Fibroblast of peridontal ligament (primary cell): Measurements from ENCODE around the gene GAS7.

Experiments
- DNase-seq: peaks from one replicate; pipeline ENCODE4 v3.0.0-alpha.2; 2010; ENCODE audit errors: extremely low read depth

The GAS7 gene

GRCh38 chr17:10200645-10201044 lies 2.2 kb upstream of the GAS7 start:
- DNase-seq, result no peak

- DNase-seq, result no peak
Observed at GRCh38 chr17:10200016-10200415, 1.6 kb upstream of the GAS7 start.

- no peak for DNase-seq
Observed at GRCh38 chr17:10197721-10198508, 491 bp downstream of the GAS7 start.

GRCh38 chr17:10197362-10197720 lies 1.1 kb downstream of the GAS7 start:
- no peak for DNase-seq

GRCh38 chr17:10196941-10197340 lies 1.5 kb downstream of the GAS7 start:
- no peak for DNase-seq

- no peak for DNase-seq
Observed at GRCh38 chr17:10196384-10196895, 2.0 kb downstream of the GAS7 start.

GRCh38 chr17:10195090-10195805 lies 3.2 kb downstream of the GAS7 start:
- no peak for DNase-seq

GRCh38 chr17:10193632-10194031 lies 4.8 kb downstream of the GAS7 start:
- DNase-seq, result no peak

- peak; percentile 3 for DNase-seq
Observed at GRCh38 chr17:10192972-10193371, 5.4 kb downstream of the GAS7 start.

GRCh38 chr17:10192461-10192860 lies 5.9 kb downstream of the GAS7 start:
- no peak for DNase-seq

GRCh38 chr17:10187456-10187855 lies 10.9 kb downstream of the GAS7 start:
- no peak for DNase-seq

- no peak for DNase-seq
Observed at GRCh38 chr17:10186771-10187410, 11.5 kb downstream of the GAS7 start.

GRCh38 chr17:10183931-10184930 lies 14.2 kb downstream of the GAS7 start:
- DNase-seq, result no peak

GRCh38 chr17:10182785-10183184 lies 15.6 kb downstream of the GAS7 start:
- no peak for DNase-seq

GRCh38 chr17:10178506-10178991 lies 19.9 kb downstream of the GAS7 start:
- no peak for DNase-seq

- peak; percentile 2 for DNase-seq
Observed at GRCh38 chr17:10177913-10178505, 20.4 kb downstream of the GAS7 start.

GRCh38 chr17:10177131-10177912 lies 21.1 kb downstream of the GAS7 start:
- DNase-seq, result no peak

GRCh38 chr17:10173913-10174312 lies 24.5 kb downstream of the GAS7 start:
- no peak for DNase-seq

- no peak for DNase-seq
Observed at GRCh38 chr17:10172778-10173177, 25.6 kb downstream of the GAS7 start.

- no peak for DNase-seq
Observed at GRCh38 chr17:10172241-10172741, 26.1 kb downstream of the GAS7 start.
